ENCODE results near the gene SNTG2.

The SNTG2 gene

GRCh38 chr2:1017827-1018226 is 67.2 kb downstream of the SNTG2 start:
- H3K4me1 ChIP-seq (ENCODE audit: control insufficient read depth, low read length) = no peaks in the 10 kb centered on the region
- H3K79me2 ChIP-seq (ENCODE audit: control insufficient read depth, low read length) = no peaks in the 10 kb centered on the region
- no peaks in the 10 kb centered on the region for H3F3A ChIP-seq (ENCODE audit: control insufficient read depth, insufficient read depth)
- H3K4me3 ChIP-seq (ENCODE audit: low read length) = no peak overlapping the region
- no peaks in the 10 kb centered on the region for H3K27me3 ChIP-seq (ENCODE audit: control insufficient read depth, low read length)
- H4K20me1 ChIP-seq (ENCODE audit: control insufficient read depth, insufficient read depth, low read depth, low read length) = no peaks in the 10 kb centered on the region
- no peak for TF ChIP-seq EZH2phosphoT487 (IDR thresholded peaks at IDR 0.05; ENCODE audit: borderline replicate concordance, low read length)
- TF ChIP-seq CTCF (IDR thresholded peaks at IDR 0.05; ENCODE audit: low read depth, low read length, poor library complexity, severe bottlenecking) = no peak
- no peak overlapping the region for H3K27ac ChIP-seq (ENCODE audit: low read depth, low read length)
- H3K9me3 ChIP-seq (ENCODE audit: control insufficient read depth, insufficient read depth, low read length) = no peaks in the 10 kb centered on the region
- H3K4me2 ChIP-seq (ENCODE audit: low read length) = no peak overlapping the region
- H3K36me3 ChIP-seq (ENCODE audit: control insufficient read depth, low read length) = no peaks in the 10 kb centered on the region
- H3K9me2 ChIP-seq (replicated peaks; ENCODE audit: control insufficient read depth, low read length) = no peaks in the 10 kb centered on the region

GRCh38 chr2:1020206-1020605 is 69.6 kb downstream of the SNTG2 start:
- H4K20me1 ChIP-seq (ENCODE audit: control insufficient read depth, insufficient read depth, low read depth, low read length) = no peaks in the 10 kb centered on the region
- TF ChIP-seq EZH2phosphoT487 (IDR thresholded peaks at IDR 0.05; ENCODE audit: borderline replicate concordance, low read length) (no peak), CTCF (IDR thresholded peaks at IDR 0.05; ENCODE audit: low read depth, low read length, poor library complexity, severe bottlenecking) (no peak)
- H3K9me2 ChIP-seq (replicated peaks; ENCODE audit: control insufficient read depth, low read length) = no peaks in the 10 kb centered on the region
- no peaks in the 10 kb centered on the region for H3K79me2 ChIP-seq (ENCODE audit: control insufficient read depth, low read length)
- no peak overlapping the region for H3K27ac ChIP-seq (ENCODE audit: low read depth, low read length)
- no peak overlapping the region for H3K4me2 ChIP-seq (ENCODE audit: low read length)
- no peak overlapping the region for H3K4me3 ChIP-seq (ENCODE audit: low read length)
- no peaks in the 10 kb centered on the region for H3K4me1 ChIP-seq (ENCODE audit: control insufficient read depth, low read length)
- H3K9me3 ChIP-seq (ENCODE audit: control insufficient read depth, insufficient read depth, low read length) = no peaks in the 10 kb centered on the region
- no peaks in the 10 kb centered on the region for H3K36me3 ChIP-seq (ENCODE audit: control insufficient read depth, low read length)
- no peaks in the 10 kb centered on the region for H3K27me3 ChIP-seq (ENCODE audit: control insufficient read depth, low read length)
- H3F3A ChIP-seq (ENCODE audit: control insufficient read depth, insufficient read depth) = no peaks in the 10 kb centered on the region

GRCh38 chr2:1022178-1022577 is 71.5 kb downstream of the SNTG2 start:
- H3K36me3 ChIP-seq (ENCODE audit: control insufficient read depth, low read length) = no peaks in the 10 kb centered on the region
- no peaks in the 10 kb centered on the region for H3K27me3 ChIP-seq (ENCODE audit: control insufficient read depth, low read length)
- no peaks in the 10 kb centered on the region for H4K20me1 ChIP-seq (ENCODE audit: control insufficient read depth, insufficient read depth, low read depth, low read length)
- no peak overlapping the region for H3K4me2 ChIP-seq (ENCODE audit: low read length)
- H3K4me3 ChIP-seq (ENCODE audit: low read length) = no peak overlapping the region
- no peaks in the 10 kb centered on the region for H3F3A ChIP-seq (ENCODE audit: control insufficient read depth, insufficient read depth)
- H3K27ac ChIP-seq (ENCODE audit: low read depth, low read length) = no peak overlapping the region
- no peaks in the 10 kb centered on the region for H3K9me3 ChIP-seq (ENCODE audit: control insufficient read depth, insufficient read depth, low read length)
- no peak for TF ChIP-seq EZH2phosphoT487 (IDR thresholded peaks at IDR 0.05; ENCODE audit: borderline replicate concordance, low read length)
- no peak for TF ChIP-seq CTCF (IDR thresholded peaks at IDR 0.05; ENCODE audit: low read depth, low read length, poor library complexity, severe bottlenecking)
- no peaks in the 10 kb centered on the region for H3K9me2 ChIP-seq (replicated peaks; ENCODE audit: control insufficient read depth, low read length)
- no peaks in the 10 kb centered on the region for H3K4me1 ChIP-seq (ENCODE audit: control insufficient read depth, low read length)
- no peaks in the 10 kb centered on the region for H3K79me2 ChIP-seq (ENCODE audit: control insufficient read depth, low read length)

- Histone ChIP-seq H3K27ac (ENCODE audit: low read depth, low read length) (no peak overlapping the region), H3K4me2 (ENCODE audit: low read length) (no peak overlapping the region), H3K27me3 (ENCODE audit: control insufficient read depth, low read length) (no peaks in the 10 kb centered on the region), H3K9me2 (replicated peaks; ENCODE audit: control insufficient read depth, low read length) (no peaks in the 10 kb centered on the region), H3K4me1 (ENCODE audit: control insufficient read depth, low read length) (no peaks in the 10 kb centered on the region), H3F3A (ENCODE audit: control insufficient read depth, insufficient read depth) (no peaks in the 10 kb centered on the region), H4K20me1 (ENCODE audit: control insufficient read depth, insufficient read depth, low read depth, low read length) (no peaks in the 10 kb centered on the region), H3K79me2 (ENCODE audit: control insufficient read depth, low read length) (no peaks in the 10 kb centered on the region), H3K36me3 (ENCODE audit: control insufficient read depth, low read length) (no peaks in the 10 kb centered on the region), H3K4me3 (ENCODE audit: low read length) (no peak overlapping the region), H3K9me3 (ENCODE audit: control insufficient read depth, insufficient read depth, low read length) (no peaks in the 10 kb centered on the region)
- no peak for TF ChIP-seq CTCF (IDR thresholded peaks at IDR 0.05; ENCODE audit: low read depth, low read length, poor library complexity, severe bottlenecking)
- no peak for TF ChIP-seq EZH2phosphoT487 (IDR thresholded peaks at IDR 0.05; ENCODE audit: borderline replicate concordance, low read length)
These were observed 74.3 kb downstream of the SNTG2 start for GRCh38 chr2:1024981-1025380.

Measured in DOHH2 (cell line).